B cell (primary cell): ENCODE measurements around the gene APCDD1. TPM values are rescaled to one million over a fixed set of nuclear protein-coding genes. Genes with fewer than 3 reads are reported as not detected.
"Not testable (repeated sequence)": the region's sequence is repeated elsewhere in the genome, so short reads cannot be mapped to it uniquely, and the experiment has no call there.

ENCODE experiments used
- ATAC-seq: fragments of 200-7000 bp; cut with Tn5 transposase; one replicate; pipeline ENCODE4 v1.10.0; 2021; ENCODE audit warnings: low read depth, mild to moderate bottlenecking, moderate number of reproducible peaks, moderate library complexity
- CTCF ChIA-PET: fragments of 350-600 bp; sonication (Branson Sonifier 250); formaldehyde crosslinking; loops from one replicate; lab custom pipeline; 2021; ENCODE audit warnings: antibody characterized with exemption, inconsistent platforms; lab: Charles Lee
- POLR2A ChIA-PET: fragments of 350-600 bp; sonication (Branson Sonifier 250); formaldehyde crosslinking; loops from one replicate; lab custom pipeline; 2021; ENCODE audit warnings: antibody characterized with exemption; lab: Charles Lee
- DNase-seq: peaks from one replicate; pipeline ENCODE4 v3.0.0; 2013
- H2AFZ ChIP-seq: 2 replicates; pipeline ENCODE4 v1.6.1; 2012; ENCODE audit warnings: mild to moderate bottlenecking, low read depth, low read length; ENCODE audit not compliant: insufficient read depth, poor library complexity, severe bottlenecking
- H3K27ac ChIP-seq, 2 donors: 1 replicate in 1 of 2; 2 replicates in 1 of 2; pipeline ENCODE4 v1.5.1; 2012 to 2013; ENCODE audit warnings: low read length in 2 of 2, mild to moderate bottlenecking in 2 of 2, moderate library complexity in 1 of 2
- H3K27me3 ChIP-seq, 4 experiments: fragments of 200-600 bp in 1 of 4; sonication (generic) in 1 of 4; replicated peaks in 1 of 4; 1 replicate in 2 of 4; 2 replicates in 2 of 4; pipeline versions ENCODE4 v1.6.1 to v1.7.0; 2013 to 2016; ENCODE audit warnings: low read length in 3 of 4, mild to moderate bottlenecking in 2 of 4, mixed read lengths in 1 of 4, moderate library complexity in 1 of 4; ENCODE audit not compliant: insufficient read depth in 4 of 4, control insufficient read depth in 3 of 4; ENCODE audit errors: control extremely low read depth in 1 of 4
- H3K36me3 ChIP-seq, 2 experiments: replicated peaks in 1 of 2; 1 replicate in 1 of 2; 2 replicates in 1 of 2; pipeline versions ENCODE4 v1.6.1 to v1.7.1; 2013; ENCODE audit warnings: low read length in 1 of 2; ENCODE audit not compliant: insufficient read depth in 2 of 2, control insufficient read depth in 1 of 2; ENCODE audit errors: control extremely low read depth in 1 of 2, extremely low read depth in 1 of 2
- H3K4me1 ChIP-seq, 2 donors: fragments of 200-600 bp in 1 of 2; sonication (generic) in 1 of 2; 1 replicate in 1 of 2; 2 replicates in 1 of 2; pipeline versions ENCODE4 v1.5.1 to v1.6.1; 2013 to 2017; ENCODE audit warnings: low read length in 2 of 2; ENCODE audit not compliant: control insufficient read depth in 2 of 2, insufficient read depth in 2 of 2
- H3K4me2 ChIP-seq: replicated peaks from 2 replicates; pipeline ENCODE3; 2012; ENCODE audit warnings: mild to moderate bottlenecking, low read depth, low read length; ENCODE audit not compliant: poor library complexity, severe bottlenecking
- H3K4me3 ChIP-seq, 5 experiments: fragments of 200-600 bp in 1 of 5; sonication (generic) in 1 of 5; 1 replicate in 3 of 5; 2 replicates in 2 of 5; pipeline versions ENCODE4 v1.5.1 to v1.7.0; 2011 to 2016; ENCODE audit warnings: low read length in 4 of 5, mild to moderate bottlenecking in 4 of 5, low read depth in 2 of 5, control low read depth in 1 of 5, moderate library complexity in 1 of 5; ENCODE audit not compliant: insufficient read depth in 1 of 5; ENCODE audit errors: control extremely low read depth in 1 of 5, extremely low read depth in 1 of 5
- H3K79me2 ChIP-seq: fragments of 200-600 bp; sonication (generic); one replicate; pipeline ENCODE4 v1.6.0; 2016; ENCODE audit warnings: low read length; ENCODE audit not compliant: control insufficient read depth, insufficient read depth
- H3K9ac ChIP-seq: fragments of 200-600 bp; sonication (generic); 2 replicates; pipeline ENCODE4 v1.6.1; 2017; ENCODE audit warnings: mild to moderate bottlenecking, low read length, moderate library complexity
- H3K9me3 ChIP-seq, 3 donors: one replicate each; pipeline versions ENCODE4 v1.6.1 to v1.7.1; 2013; ENCODE audit warnings: low read length in 2 of 3; ENCODE audit not compliant: control insufficient read depth in 2 of 3, insufficient read depth in 1 of 3; ENCODE audit errors: control extremely low read depth in 1 of 3
- H4K20me1 ChIP-seq: 2 replicates; pipeline ENCODE4 v1.6.0; 2012; ENCODE audit warnings: mild to moderate bottlenecking, low read length; ENCODE audit not compliant: insufficient read depth, control insufficient read depth, poor library complexity, severe bottlenecking
- H3K27ac Mint-ChIP-seq: one replicate; pipeline ENCODE4 v1.8.0; 2021; ENCODE audit warnings: mixed read lengths
- H3K27me3 Mint-ChIP-seq: one replicate; pipeline ENCODE4 v1.8.0; 2021; ENCODE audit warnings: mixed read lengths
- H3K4me1 Mint-ChIP-seq: one replicate; pipeline ENCODE4 v1.8.0; 2021; ENCODE audit warnings: mixed read lengths
- H3K4me3 Mint-ChIP-seq: one replicate; pipeline ENCODE4 v1.8.0; 2021; ENCODE audit warnings: mixed read lengths
- H3K9me3 Mint-ChIP-seq: one replicate; pipeline ENCODE4 v1.8.0; 2022; ENCODE audit warnings: mixed read lengths; ENCODE audit not compliant: insufficient read depth
- CTCF ChIP-seq: fragments of 200-600 bp; IDR thresholded peaks from one replicate; pipeline ENCODE4 v1.8.0; 2022; ENCODE audit warnings: antibody characterized with exemption, mild to moderate bottlenecking
- EZH2 ChIP-seq: IDR thresholded peaks from 2 replicates; pipeline ENCODE4 v1.6.1; 2012; ENCODE audit warnings: borderline replicate concordance, low read depth, mild to moderate bottlenecking, moderate library complexity, low read length; ENCODE audit not compliant: insufficient read depth, poor library complexity, severe bottlenecking
- WGBS: methylation state at CpG from one replicate; pipeline ENCODE4 v1.1.5; 2013; ENCODE audit warnings: missing lambda C conversion rate; ENCODE audit not compliant: insufficient coverage; 5-methylcytosine and 5-hydroxymethylcytosine counted together
- intact Hi-C: fragments of 100-400 bp; cut with micrococcal nuclease; formaldehyde crosslinking; loops from one replicate; pipeline ENCODE4 v1.10.0; 2022
- polyA plus RNA-seq: library from polyadenylated mRNA; depleted of rRNA; stranded (reverse); fragments of >200 nt; gene quantifications from 2 replicates; pipeline ENCODE4 v1.2.3, GENCODE V29; 2012
- total RNA-seq, 2 donors: library from RNA; stranded (reverse); fragments of 120-200 nt in 1 of 2; gene quantifications; 1 replicate in 1 of 2; 2 replicates in 1 of 2; pipeline versions ENCODE4 v1.2.3 to v1.2.4, GENCODE V29; 2013 to 2022

Gene APCDD1
- total and polyA plus RNA-seq, 2 donors (not counting 1 experiment from before 2014, with no cell fraction given): 1.0 to 1.1 TPM

- intact Hi-C loops: no loop called here
- Histone ChIP-seq H4K20me1 (peaks cover 10% of the 10 kb centered on the region), H3K4me2 (no peak overlapping the region), H3K9ac (no peak overlapping the region), H3K36me3 (peaks cover 8 to 44% of the 10 kb centered on the region in 2 experiments), H3K9me3 (peaks cover 0 to 1% (median 0%) of the 10 kb centered on the region in 3 donors), H3K27me3 (no peaks in the 10 kb centered on the region), H3K79me2 (peaks cover 8% of the 10 kb centered on the region), H3K4me3 (no peak overlapping the region), H3K27ac (no peak overlapping the region), H3K4me1 (no peaks in the 10 kb centered on the region), H2AFZ (no peak overlapping the region)
- no peak overlapping the region for H3K4me3 Mint-ChIP-seq
- no peaks in the 10 kb centered on the region for H3K9me3 Mint-ChIP-seq
- no peak for ATAC-seq
- ChIA-PET CTCF (interaction anchor here (0.8 to 1.3 kb wide), 2 partner anchors 504 to 565 kb away, joined by 3 read pairs; no protein-coding TSS in a partner anchor), POLR2A (no interaction called here)
- TF ChIP-seq EZH2 (no peak), CTCF (no peak)
- WGBS: no CpG with 5 or more reads among the region's 2 CpGs
- H3K27me3 Mint-ChIP-seq: no peaks in the 10 kb centered on the region
- DNase-seq: no peak
- no peak overlapping the region for H3K27ac Mint-ChIP-seq
- no peaks in the 10 kb centered on the region for H3K4me1 Mint-ChIP-seq
These were observed 81.8 kb downstream of the APCDD1 start for GRCh38 chr18:10536280-10536679.

- Mint-ChIP-seq H3K27me3 (no peaks in the 10 kb centered on the region), H3K4me1 (no peaks in the 10 kb centered on the region), H3K4me3 (no peak overlapping the region), H3K9me3 (no peaks in the 10 kb centered on the region), H3K27ac (no peak overlapping the region)
- Histone ChIP-seq H3K27me3 (no peaks in the 10 kb centered on the region), H2AFZ (no peak overlapping the region), H3K4me3 (no peak overlapping the region), H4K20me1 (peaks cover 10% of the 10 kb centered on the region), H3K9me3 (peaks cover 0 to 1% (median 0%) of the 10 kb centered on the region in 3 donors), H3K27ac (no peak overlapping the region), H3K4me1 (no peaks in the 10 kb centered on the region), H3K79me2 (peaks cover 8% of the 10 kb centered on the region), H3K4me2 (no peak overlapping the region), H3K9ac (no peak overlapping the region), H3K36me3 (peaks cover 11 to 57% of the 10 kb centered on the region in 2 experiments)
- intact Hi-C loops: no loop called here
- ChIA-PET POLR2A (no interaction called here), CTCF (interaction anchor here (1.7 kb wide), 1 partner anchor 23 kb away, joined by 4 read pairs; no protein-coding TSS in a partner anchor)
- no CpG with 5 or more reads among the region's 2 CpGs for WGBS
- ATAC-seq (no peak), DNase-seq (no peak)
- TF ChIP-seq CTCF (no peak), EZH2 (no peak)
These were observed 83.3 kb downstream of the APCDD1 start for GRCh38 chr18:10537765-10538164.

GRCh38 chr18:10539124-10539523 lies 84.7 kb downstream of the APCDD1 start:
- POLR2A ChIA-PET, H3K4me1 Mint-ChIP-seq, ATAC-seq, DNase-seq, H3K4me3 Mint-ChIP-seq, H3K4me2 ChIP-seq, H3K9ac ChIP-seq, H3K27me3 ChIP-seq, H3K27me3 Mint-ChIP-seq, CTCF ChIA-PET, H3K9me3 ChIP-seq, H3K4me3 ChIP-seq, H3K4me1 ChIP-seq, H3K27ac ChIP-seq, H2AFZ ChIP-seq, intact Hi-C loops, H3K27ac Mint-ChIP-seq, H3K9me3 Mint-ChIP-seq, H3K79me2 ChIP-seq, H4K20me1 ChIP-seq: not testable (repeated sequence)
- H3K36me3 ChIP-seq: peaks cover 16 to 58% of the 10 kb centered on the region in 2 experiments
- 100% methylated on average over 2 of the region's 5 CpGs for WGBS
